Nephron progenitor cell (in vitro differentiated cells): ENCODE data around the gene ASB17.
"Not testable (repeated sequence)": the region's sequence is repeated elsewhere in the genome, so short reads cannot be mapped to it uniquely, and the experiment has no call there.

Experiments used
- DNase-seq: peaks from one replicate; pipeline ENCODE4 v3.0.0; 2021
- H3K27ac Mint-ChIP-seq: 2 replicates; pipeline ENCODE4 v1.8.0; 2021; ENCODE audit warnings: mild to moderate bottlenecking, moderate library complexity, mixed read lengths
- H3K27me3 Mint-ChIP-seq: 2 replicates; pipeline ENCODE4 v1.8.0; 2021; ENCODE audit warnings: mild to moderate bottlenecking, low read depth, mixed read lengths; ENCODE audit not compliant: poor library complexity
- H3K36me3 Mint-ChIP-seq: 2 replicates; pipeline ENCODE4 v1.8.0; 2021; ENCODE audit warnings: low read depth, mixed read lengths
- H3K4me1 Mint-ChIP-seq: 2 replicates; pipeline ENCODE4 v1.8.0; 2021; ENCODE audit warnings: mixed read lengths
- H3K4me3 Mint-ChIP-seq: 2 replicates; pipeline ENCODE4 v1.8.0; 2021; ENCODE audit warnings: mild to moderate bottlenecking, moderate library complexity, mixed read lengths
- H3K9me3 Mint-ChIP-seq: 2 replicates; pipeline ENCODE4 v1.8.0; 2021; ENCODE audit warnings: mild to moderate bottlenecking, moderate library complexity, mixed read lengths
- CTCF ChIP-seq: fragments of 200-600 bp; sonication (generic); IDR thresholded peaks from 2 replicates; pipeline ENCODE4 v1.5.0; 2021; ENCODE audit warnings: antibody characterized with exemption

ASB17 gene

GRCh38 chr1:75964760-75965408, 32.7 kb upstream of the ASB17 start:
- no peaks in the 10 kb centered on the region for H3K4me1 Mint-ChIP-seq
- no peak overlapping the region for H3K27ac Mint-ChIP-seq
- peaks cover 12% of the 10 kb centered on the region for H3K9me3 Mint-ChIP-seq
- no peaks in the 10 kb centered on the region for H3K36me3 Mint-ChIP-seq
- TF ChIP-seq CTCF = no peak
- H3K4me3 Mint-ChIP-seq = no peak overlapping the region
- DNase-seq = no peak
- no peaks in the 10 kb centered on the region for H3K27me3 Mint-ChIP-seq

- not testable (repeated sequence) for H3K36me3 Mint-ChIP-seq, H3K27ac Mint-ChIP-seq, H3K4me1 Mint-ChIP-seq, DNase-seq, H3K27me3 Mint-ChIP-seq, H3K4me3 Mint-ChIP-seq
- H3K9me3 Mint-ChIP-seq = peaks cover 13% of the 10 kb centered on the region
These were observed 32.0 kb upstream of the ASB17 start for GRCh38 chr1:75964110-75964759.

GRCh38 chr1:75954586-75954985, 22.4 kb upstream of the ASB17 start:
- Mint-ChIP-seq H3K36me3 (no peaks in the 10 kb centered on the region), H3K9me3 (no peaks in the 10 kb centered on the region), H3K27me3 (no peaks in the 10 kb centered on the region), H3K4me1 (no peaks in the 10 kb centered on the region), H3K27ac (no peak overlapping the region), H3K4me3 (no peak overlapping the region)
- no peak for DNase-seq
- no peak for TF ChIP-seq CTCF

GRCh38 chr1:75953461-75953860, 21.3 kb upstream of the ASB17 start:
- Mint-ChIP-seq H3K4me1 (no peaks in the 10 kb centered on the region), H3K27ac (no peak overlapping the region), H3K36me3 (no peaks in the 10 kb centered on the region), H3K27me3 (no peaks in the 10 kb centered on the region), H3K4me3 (no peak overlapping the region), H3K9me3 (no peaks in the 10 kb centered on the region)
- DNase-seq = no peak
- no peak for TF ChIP-seq CTCF

- TF ChIP-seq CTCF = no peak
- Mint-ChIP-seq H3K9me3 (peaks cover 4% of the 10 kb centered on the region), H3K27ac (peak overlapping the region; percentile 43), H3K36me3 (no peaks in the 10 kb centered on the region), H3K4me3 (no peak overlapping the region), H3K4me1 (no peaks in the 10 kb centered on the region), H3K27me3 (no peaks in the 10 kb centered on the region)
- no peak for DNase-seq
These were observed 19.8 kb upstream of the ASB17 start for GRCh38 chr1:75952016-75952415.

GRCh38 chr1:75950176-75950575, 18.0 kb upstream of the ASB17 start:
- Mint-ChIP-seq H3K4me1 (no peaks in the 10 kb centered on the region), H3K4me3 (no peak overlapping the region), H3K27ac (no peak overlapping the region), H3K27me3 (no peaks in the 10 kb centered on the region), H3K9me3 (peaks cover 19% of the 10 kb centered on the region), H3K36me3 (no peaks in the 10 kb centered on the region)
- TF ChIP-seq CTCF = no peak
- no peak for DNase-seq

- H3K9me3 Mint-ChIP-seq = peaks cover 32% of the 10 kb centered on the region
- DNase-seq, H3K36me3 Mint-ChIP-seq, H3K27ac Mint-ChIP-seq, H3K4me3 Mint-ChIP-seq, H3K4me1 Mint-ChIP-seq, H3K27me3 Mint-ChIP-seq: not testable (repeated sequence)
These were observed 10.8 kb upstream of the ASB17 start for GRCh38 chr1:75943037-75943436.
